WI38 (cell line): ENCODE data around the gene NPHP1.
"Not testable (repeated sequence)": the region's sequence is repeated elsewhere in the genome, so short reads cannot be mapped to it uniquely, and the experiment has no call there.

Experiments used
- H3K4me3 ChIP-seq: 2 replicates; pipeline ENCODE4 v1.5.1; 2011; ENCODE audit warnings: low read depth, mild to moderate bottlenecking, control low read depth, low read length
- TF ChIP-seq, protein P1 (sequence below): IDR thresholded peaks from 2 replicates; pipeline ENCODE4 v1.5.1; 2012; ENCODE audit warnings: low read depth, mild to moderate bottlenecking, control low read depth, low read length

NPHP1 gene

DNA sequence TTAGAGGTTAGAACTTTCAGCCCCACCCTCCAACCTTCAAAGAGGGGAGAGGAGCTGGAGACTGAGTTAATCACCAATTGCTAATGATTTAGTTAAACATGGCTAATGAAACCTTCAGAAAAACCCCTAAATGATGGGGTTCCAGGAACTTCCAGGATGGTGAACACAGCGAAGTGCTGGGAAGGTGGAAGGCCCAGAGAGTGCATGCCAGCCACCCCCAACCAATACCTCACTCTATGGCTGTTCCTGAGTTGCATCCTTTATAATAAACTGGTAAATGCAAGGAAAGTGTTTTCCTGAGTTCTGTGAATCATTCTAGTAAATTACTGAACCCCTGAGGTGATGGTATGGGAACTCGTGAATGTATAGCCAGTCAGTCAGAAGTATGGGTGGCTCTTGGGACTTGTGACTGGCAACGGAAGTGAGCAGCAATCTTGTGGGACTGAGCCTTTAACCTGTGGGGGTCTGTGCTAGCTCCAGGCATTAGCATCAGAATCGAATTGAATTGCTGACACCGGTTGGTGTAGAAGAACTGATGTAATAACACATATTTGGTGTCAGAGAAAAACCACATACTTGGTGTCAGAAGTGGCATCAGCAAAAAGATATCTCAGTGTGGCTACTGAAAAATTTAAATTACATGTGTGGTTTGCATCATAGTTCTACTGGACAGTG, 37.4 kb downstream of the NPHP1 start:
- no peak overlapping the region for H3K4me3 ChIP-seq
- TF ChIP-seq, protein P1, sequence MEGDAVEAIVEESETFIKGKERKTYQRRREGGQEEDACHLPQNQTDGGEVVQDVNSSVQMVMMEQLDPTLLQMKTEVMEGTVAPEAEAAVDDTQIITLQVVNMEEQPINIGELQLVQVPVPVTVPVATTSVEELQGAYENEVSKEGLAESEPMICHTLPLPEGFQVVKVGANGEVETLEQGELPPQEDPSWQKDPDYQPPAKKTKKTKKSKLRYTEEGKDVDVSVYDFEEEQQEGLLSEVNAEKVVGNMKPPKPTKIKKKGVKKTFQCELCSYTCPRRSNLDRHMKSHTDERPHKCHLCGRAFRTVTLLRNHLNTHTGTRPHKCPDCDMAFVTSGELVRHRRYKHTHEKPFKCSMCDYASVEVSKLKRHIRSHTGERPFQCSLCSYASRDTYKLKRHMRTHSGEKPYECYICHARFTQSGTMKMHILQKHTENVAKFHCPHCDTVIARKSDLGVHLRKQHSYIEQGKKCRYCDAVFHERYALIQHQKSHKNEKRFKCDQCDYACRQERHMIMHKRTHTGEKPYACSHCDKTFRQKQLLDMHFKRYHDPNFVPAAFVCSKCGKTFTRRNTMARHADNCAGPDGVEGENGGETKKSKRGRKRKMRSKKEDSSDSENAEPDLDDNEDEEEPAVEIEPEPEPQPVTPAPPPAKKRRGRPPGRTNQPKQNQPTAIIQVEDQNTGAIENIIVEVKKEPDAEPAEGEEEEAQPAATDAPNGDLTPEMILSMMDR, result no peak

- no peak overlapping the region for H3K4me3 ChIP-seq
- TF ChIP-seq, protein P1, result no peak
Measured at GRCh38 chr2:110166266-110166665, 38.5 kb downstream of the NPHP1 start.

- no peak overlapping the region for H3K4me3 ChIP-seq
- TF ChIP-seq, protein P1, result peak; percentile 78
Measured at GRCh38 chr2:110157153-110157793, 47.5 kb downstream of the NPHP1 start.

DNA sequence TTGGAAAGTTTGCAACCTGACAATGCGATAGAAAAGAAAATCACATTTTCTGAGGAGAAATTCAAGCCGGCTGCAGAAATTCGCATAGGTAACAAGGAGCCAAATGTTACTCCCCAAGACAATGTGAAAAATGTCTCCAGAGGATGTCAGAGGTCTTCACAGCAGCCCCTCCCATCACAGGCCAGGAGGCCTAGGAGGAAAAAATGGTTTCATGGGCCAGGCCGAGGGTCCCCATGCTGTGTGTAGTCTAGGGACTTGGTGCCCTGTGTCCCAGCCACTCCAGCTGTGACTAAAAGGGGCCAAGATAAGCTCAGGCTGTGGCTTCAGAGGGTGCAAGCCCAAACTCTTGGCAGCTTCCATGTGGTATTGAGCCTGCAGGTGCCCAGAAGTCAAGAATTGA, 50.0 kb downstream of the NPHP1 start:
- H3K4me3 ChIP-seq, result not testable (repeated sequence)

DNA sequence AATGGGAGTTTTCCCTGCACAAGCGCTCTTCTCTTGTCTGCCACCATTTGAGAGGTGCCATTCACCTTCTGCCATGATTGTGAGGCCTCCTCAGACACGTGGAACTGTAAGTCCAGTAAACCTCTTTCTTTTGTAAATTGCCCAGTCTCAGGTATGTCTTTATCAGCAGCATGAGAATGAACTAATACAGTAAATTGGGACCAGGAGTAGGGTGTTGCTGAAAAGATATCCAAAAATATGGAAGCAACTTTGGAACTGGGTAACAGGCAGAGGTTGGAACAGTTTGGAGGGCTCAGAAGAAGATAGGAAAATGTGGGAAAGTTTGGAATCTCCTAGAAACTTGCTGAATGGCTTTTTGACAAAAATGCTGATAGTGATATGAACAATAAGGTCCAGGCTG, 50.6 kb downstream of the NPHP1 start:
- not testable (repeated sequence) for H3K4me3 ChIP-seq

DNA sequence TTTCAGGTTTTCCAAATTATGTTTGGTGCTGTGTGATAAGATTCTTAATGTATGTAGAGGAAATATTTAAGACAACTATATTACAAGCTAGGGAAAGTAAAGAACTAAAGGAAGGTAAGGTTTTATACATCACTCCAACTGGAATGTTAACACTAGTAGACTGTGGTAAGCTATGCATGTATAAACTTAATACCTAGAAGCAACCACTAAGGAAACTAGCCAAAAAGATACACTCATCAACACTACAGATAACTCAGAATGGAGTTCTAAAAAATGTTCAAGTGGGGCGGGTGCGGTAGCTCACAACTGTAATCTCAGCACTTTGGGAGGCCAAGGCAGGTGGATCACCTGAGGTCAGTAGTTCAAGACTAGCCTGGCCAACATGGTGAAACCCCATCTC, 51.4 kb downstream of the NPHP1 start:
- TF ChIP-seq, protein P1, result no peak
- no peak overlapping the region for H3K4me3 ChIP-seq

GRCh38 chr2:110152943-110153342, 51.9 kb downstream of the NPHP1 start:
- TF ChIP-seq, protein P1, result no peak
- H3K4me3 ChIP-seq, result no peak overlapping the region

DNA sequence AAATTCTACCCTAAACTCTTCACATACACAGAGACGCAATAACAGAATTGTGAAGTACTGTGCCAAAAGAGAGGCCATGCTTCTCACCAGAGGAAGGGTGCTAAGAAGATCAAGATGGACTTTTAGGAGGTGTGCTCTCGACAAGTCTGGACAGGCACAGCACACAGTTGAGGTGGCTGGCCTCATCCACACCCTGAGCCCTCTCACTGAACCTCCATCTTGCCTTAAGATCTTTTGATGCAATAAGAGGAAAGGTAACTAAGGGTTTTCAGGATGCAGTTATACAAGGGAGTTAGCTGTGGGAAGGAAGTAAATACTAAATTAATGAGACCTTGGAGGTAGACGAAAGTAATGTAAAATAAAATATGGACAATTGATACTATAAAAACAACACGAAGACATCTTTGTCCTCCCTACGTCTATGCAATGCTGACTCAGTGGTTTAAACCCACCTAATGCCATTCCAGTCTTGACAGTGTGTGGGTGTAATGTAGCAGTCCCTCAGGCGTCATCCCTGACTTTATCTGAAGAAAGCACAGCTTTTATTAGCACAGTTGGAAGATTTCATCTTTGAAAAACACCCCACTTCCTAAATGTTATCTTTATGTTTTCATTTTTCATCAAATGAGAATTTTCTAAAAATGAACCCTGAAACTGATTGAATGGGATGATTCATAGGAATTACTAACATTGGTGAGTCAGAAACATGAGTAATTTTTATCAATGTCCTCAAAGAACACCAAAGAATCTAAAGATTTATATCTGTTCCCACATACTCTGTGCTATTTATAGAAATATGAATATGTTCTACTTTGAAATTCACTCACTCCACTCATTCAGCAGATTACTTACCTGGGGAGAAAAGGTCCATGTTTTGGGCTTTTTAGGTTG, 55.2 kb downstream of the NPHP1 start:
- TF ChIP-seq, protein P1, result no peak
- H3K4me3 ChIP-seq, result no peak overlapping the region
